GM21367 (cell line): ENCODE measurements around the gene CLSTN3.

Experiments
- ATAC-seq: cut with Tn5 transposase; IDR thresholded peaks from one replicate; pipeline ENCODE4 v1.9.1; 2021; ENCODE audit not compliant: unreplicated experiment

CLSTN3 gene

GRCh38 chr12:7125632-7126227 is 4.4 kb upstream of the CLSTN3 start:
- ATAC-seq: no peak

GRCh38 chr12:7127916-7128626 is 2.1 kb upstream of the CLSTN3 start:
- ATAC-seq: no peak

DNA sequence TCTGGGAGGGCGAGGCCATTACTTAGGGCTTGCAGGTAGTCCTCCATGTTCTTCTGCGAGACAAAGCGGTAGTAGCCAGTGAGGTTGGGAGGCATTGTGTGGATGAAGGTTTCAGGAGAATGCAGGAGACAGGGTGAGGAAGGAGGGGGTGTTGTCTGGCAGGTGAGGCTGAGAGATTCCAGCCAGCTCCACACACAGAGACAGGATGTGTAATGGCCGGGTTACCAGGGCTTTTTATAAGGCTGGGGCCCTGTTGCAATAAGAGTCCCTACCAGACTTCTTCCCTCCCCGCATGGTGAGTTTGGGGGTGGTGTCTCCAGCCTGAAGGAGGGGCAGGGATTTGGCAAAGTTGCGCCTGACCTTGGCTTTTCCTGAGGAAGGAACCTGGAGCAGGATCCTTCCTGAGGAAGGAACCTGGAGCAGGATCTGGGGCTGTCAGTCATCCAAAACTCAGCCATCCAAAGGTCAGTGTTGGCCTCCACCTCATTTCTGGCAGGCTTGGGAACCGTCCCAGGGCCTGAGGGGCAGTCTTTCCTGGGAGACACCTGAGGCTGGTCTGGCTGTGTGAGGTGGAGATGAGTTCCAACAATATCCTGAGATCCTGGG is 1.4 kb upstream of the CLSTN3 start, which contains the start of gene RBP5:
TSS of gene RBP5 (minus strand) at position 209 of the 606 bp plus-strand sequence. CDS start at position 95, 114 bp downstream.
- no peak for ATAC-seq

DNA sequence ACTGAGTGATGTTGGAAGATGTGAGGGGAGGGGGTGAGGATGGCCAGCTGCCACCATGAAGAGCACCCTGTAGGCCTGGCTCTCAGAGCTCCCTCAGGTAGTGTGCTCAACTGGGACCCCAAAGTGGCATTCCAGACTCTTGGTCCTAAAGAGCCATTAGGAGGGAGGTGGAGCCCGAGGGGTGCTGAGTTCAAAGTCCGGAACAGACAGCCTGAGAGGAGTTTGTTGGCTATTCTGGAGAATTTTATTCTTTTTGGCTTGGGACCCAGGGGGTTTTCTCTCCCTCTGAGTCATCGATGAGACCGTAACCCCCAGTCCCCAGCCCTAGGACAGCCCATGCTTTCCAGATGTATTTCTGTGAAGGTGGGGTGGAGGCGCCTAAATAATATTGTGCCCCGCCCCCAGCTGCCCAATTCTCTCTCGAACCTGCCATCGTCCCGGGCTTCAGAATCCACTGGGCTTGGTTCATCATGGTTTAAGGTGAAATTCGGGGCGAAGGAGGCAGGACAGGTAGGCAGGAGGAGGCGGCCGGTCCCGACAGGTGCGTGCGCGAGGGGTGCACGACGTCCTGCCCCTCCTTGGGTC is 792 bp upstream of the CLSTN3 start:
- no peak for ATAC-seq

DNA sequence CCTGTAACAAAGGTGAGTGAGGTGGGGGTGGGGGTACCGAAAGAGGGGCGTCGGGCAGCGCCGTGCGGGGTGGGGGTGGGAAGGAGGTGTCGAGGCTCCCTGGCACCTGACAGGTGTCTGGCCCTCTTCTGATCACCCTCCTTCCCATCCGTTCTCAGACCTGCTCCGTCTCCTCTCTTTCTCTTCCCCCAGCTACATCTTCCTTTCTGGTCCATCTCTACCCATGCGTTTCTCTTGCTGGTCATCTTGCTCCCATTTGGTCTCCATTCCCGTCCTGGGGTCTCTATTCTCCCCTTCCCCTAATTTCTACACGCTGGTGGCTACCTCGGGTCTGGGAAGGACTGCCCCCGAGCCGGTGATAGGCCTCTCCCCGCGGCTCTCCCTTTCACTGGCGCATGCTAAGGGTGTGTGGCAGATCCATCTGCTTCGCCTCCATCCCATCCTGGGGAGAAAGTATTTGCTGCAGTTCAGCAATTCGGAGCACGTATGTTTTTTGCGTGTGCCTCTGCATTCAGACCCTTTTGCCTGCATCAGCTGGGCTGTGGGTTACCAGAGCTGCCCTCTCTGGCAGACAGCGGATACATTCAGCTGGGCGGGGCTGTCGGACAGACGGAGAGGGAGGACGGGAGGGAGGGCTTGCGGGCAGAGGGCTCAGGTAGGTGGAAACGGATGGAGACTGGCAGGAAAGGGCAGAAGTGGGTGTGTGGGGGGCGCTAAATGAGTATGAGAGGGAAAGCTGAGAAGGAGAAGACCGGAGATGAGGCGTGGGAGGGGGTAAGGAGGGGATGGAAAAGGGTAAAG is 730 bp downstream of the CLSTN3 start:
- no peak for ATAC-seq

- no peak for ATAC-seq
Observed at GRCh38 chr12:7131502-7131866, 1.3 kb downstream of the CLSTN3 start.

DNA sequence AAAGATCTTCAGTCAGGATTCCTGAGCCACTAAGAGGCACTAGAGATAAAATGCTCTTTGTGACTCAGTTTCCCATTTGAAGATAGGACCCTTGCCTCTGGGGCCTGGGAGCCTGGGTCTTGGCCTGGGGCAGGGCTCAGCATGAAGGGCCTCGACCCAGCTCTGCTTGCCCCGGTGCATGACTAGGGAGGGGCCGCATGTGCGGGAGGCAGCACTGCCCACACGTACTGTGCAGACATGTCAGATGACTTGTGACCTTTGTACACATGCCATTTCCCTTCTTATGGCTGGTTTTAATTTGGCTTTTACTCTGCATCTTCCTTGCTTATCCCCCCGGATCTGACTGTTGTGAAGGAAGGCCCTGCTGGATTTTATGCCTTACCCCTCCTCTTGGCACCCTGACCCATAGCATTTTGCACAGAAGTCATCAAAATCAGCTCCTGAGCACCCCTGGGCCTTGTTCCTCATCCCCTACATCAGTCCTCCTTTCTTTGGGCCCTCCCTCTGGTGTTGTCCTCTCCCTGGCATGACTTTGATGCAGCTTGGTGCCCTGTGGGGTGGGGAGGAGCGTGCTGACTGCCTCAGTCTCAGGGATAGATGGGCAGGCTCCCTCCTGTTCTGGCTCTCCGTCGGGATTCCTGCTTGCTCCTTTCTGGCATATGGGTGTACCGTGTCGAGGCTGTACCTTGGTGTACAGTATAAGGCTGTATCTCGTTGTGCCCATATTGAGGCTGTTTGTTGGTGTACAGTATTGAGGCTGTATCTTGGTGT is 4.4 kb downstream of the CLSTN3 start:
- ATAC-seq: no peak

- ATAC-seq: no peak
Observed at GRCh38 chr12:7136071-7136470, 5.9 kb downstream of the CLSTN3 start.

DNA sequence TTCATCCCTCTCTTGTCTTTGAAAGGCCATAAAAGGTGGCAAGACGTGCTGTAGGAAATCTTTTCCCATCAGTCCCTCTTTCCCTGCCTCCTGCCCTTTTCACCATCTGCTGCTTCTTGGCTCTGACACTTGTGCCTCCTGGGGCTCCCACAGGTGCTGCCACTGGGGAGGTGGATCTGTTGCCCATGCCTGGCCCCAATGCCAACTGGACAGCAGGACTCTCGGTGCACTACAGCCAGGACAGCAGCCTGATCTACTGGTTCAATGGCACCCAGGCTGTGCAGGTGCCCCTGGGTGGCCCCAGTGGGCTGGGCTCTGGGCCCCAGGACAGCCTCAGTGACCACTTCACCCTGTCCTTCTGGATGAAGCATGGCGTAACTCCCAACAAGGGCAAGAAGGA is 6.5 kb downstream of the CLSTN3 start:
- ATAC-seq: no peak

DNA sequence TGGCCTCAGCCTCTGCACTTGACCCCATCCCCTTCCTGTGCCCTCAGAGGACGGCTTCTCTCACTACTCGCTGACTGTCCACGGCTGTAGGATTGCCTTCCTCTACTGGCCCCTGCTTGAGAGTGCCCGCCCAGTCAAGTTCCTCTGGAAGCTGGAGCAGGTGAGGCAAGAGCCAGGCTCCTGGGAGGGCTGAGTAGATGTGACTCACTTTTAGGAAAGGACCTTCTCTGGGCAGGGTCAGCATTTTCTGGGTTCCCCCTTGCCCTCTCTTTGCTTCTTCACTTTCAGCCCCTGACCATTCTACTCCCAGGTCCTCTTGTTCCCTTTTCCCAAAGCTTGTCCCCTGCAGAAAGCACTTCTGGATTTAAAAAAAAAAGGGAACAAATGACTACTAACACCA is 7.7 kb downstream of the CLSTN3 start:
- no peak for ATAC-seq

GRCh38 chr12:7139200-7139599 is 9.0 kb downstream of the CLSTN3 start:
- no peak for ATAC-seq

DNA sequence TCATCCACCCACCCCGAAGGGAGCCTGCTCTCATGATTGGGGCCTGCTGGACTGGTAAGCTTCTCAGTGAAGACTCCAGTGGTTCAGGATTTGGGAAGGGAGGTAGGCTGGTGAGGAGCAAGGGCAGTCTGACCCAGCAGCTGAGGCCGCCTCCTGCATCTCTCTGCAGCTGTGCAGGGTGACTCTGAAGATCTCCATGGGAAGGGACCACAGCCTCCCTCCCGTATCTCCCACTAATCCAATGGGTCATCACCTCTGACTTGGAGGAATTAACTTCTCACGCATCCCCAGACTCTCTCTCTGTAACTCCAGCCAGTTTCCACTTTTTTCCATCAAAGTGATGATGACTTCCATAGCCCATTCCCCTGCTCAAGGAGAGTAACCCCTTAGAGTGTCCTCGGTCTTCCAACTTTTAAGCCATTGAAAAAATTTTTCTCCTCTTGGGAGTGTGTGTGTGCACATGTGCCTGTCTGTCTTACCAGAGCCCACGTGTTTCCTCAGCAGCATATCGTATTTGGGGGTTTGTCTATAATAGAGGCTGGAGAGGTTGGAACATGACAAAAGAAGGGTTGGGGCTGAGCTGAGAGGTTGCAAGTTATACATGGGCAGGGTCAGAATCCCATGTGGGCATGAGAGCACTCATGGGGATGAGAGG is 11.3 kb downstream of the CLSTN3 start:
- ATAC-seq: no peak

- ATAC-seq: no peak
Observed at GRCh38 chr12:7142056-7142644, 12.0 kb downstream of the CLSTN3 start.

DNA sequence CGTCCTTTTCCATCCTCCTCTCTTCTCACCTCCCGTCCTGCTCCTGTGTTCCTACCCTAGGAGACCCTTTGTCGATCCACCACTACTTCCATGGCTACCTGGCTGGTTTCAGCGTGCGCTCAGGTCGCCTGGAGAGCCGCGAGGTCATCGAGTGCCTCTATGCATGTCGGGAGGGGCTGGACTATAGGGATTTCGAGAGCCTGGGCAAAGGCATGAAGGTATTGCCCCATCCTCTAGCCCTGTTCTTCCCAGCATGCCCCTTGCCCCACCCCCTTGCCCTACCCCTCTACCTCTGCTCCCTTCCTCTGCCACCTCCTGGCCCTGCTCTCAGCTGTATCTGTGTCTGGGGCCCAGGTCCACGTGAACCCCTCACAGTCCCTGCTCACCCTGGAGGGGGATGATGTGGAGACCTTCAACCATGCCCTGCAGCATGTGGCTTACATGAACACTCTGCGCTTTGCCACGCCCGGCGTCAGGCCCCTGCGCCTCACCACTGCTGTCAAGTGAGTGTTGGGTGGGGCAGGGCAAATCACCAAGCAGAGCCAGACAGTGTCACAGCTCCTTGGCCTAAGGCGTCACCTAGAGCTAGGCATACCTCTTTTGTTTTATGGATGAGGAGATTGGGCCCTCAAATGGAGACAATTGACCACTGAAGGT is 12.8 kb downstream of the CLSTN3 start:
- ATAC-seq: no peak

DNA sequence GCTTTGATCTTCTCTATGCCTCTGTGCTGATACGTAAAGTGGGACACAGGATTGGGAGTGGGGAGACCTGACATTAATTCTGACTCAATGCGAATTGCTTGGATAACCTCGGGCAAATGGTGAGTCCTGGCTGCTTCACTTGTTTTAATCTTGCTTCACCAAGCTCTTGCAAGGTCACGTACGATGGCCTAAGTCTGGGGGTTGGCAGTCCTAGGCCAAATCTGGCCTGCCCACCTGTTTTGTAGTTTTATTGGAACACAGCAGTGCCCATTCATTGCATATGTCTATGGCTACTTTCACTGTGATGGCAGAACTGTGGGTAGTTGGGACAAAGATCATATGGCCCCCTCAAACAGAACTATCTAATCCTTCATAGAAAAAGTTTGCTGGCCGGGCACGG is 13.4 kb downstream of the CLSTN3 start:
- no peak for ATAC-seq

- ATAC-seq: no peak
Observed at GRCh38 chr12:7144414-7145120, 14.4 kb downstream of the CLSTN3 start.

GRCh38 chr12:7145671-7146070 is 15.5 kb downstream of the CLSTN3 start:
- no peak for ATAC-seq

DNA sequence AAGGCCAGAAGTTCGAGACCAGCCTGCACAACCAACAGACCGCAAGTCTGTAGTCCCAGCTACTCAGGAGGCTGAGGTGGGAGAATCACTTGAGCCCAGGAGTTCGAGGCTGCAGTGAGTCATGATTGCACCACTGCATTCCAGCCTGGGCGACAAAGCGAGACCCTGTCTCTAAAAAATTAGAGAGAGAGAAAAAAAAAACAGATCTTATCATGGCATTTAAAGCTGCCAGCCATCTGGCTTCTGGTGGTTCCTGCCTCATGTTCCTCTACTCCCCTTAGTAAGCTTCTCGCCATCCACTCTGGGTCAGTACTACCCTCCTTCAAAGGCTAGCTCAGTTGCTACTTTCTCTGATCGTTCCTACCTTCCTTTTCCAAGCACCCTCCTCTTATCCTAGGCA is 16.1 kb downstream of the CLSTN3 start:
- no peak for ATAC-seq

DNA sequence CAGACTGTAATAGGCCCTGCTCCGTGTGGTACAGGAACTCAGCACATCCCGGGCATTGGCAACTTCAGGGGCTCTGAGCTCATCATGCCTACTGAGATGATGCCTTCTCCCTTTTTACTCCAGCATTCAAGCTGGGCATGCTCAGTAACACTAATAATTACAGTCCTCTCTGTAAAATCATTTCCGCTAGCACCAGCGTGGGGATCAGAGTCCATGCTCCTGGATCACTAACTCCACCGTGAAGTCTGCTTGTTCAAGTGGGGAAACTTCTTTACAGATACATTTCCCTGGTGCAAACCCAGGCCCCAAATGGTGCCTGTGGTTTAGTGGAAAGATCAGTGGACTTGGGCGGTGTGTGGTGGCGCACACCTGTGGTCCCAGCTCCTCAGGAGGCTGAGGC is 16.7 kb downstream of the CLSTN3 start:
- ATAC-seq: no peak
